Measurements from ENCODE around the gene APRT.

Gene APRT

DNA sequence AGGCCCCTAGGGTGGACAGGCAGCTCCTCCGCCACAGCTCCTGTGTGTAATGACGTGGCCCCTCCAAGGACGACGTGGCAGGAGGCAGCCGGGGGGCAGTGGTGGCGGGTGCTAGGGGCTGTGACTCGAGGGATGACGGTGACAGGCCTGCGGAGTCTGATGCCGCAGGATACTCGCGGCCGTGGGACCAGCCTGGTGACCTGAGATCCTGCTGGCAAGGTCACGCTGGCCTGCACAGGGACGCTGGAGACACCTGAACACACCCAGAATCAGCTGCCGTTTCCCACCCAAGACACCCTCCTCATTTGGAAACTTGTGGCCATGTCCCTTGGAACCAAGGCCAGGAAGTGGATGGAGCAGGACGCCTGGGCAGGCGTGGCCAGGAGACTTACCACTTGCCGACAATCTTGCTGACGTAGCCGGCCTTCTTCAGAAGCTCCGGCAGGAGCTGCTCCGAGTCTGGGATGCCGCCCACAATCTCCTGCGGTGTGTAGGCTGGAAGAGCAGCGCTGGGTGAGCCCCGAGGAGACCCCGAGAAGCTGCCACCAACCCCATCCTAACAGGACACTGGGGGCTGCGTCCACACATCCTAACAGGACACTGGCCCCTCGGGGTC lies 29.0 kb upstream of the APRT start:
- no peak overlapping the region for H3K27ac ChIP-seq
- TF ChIP-seq, protein P1, sequence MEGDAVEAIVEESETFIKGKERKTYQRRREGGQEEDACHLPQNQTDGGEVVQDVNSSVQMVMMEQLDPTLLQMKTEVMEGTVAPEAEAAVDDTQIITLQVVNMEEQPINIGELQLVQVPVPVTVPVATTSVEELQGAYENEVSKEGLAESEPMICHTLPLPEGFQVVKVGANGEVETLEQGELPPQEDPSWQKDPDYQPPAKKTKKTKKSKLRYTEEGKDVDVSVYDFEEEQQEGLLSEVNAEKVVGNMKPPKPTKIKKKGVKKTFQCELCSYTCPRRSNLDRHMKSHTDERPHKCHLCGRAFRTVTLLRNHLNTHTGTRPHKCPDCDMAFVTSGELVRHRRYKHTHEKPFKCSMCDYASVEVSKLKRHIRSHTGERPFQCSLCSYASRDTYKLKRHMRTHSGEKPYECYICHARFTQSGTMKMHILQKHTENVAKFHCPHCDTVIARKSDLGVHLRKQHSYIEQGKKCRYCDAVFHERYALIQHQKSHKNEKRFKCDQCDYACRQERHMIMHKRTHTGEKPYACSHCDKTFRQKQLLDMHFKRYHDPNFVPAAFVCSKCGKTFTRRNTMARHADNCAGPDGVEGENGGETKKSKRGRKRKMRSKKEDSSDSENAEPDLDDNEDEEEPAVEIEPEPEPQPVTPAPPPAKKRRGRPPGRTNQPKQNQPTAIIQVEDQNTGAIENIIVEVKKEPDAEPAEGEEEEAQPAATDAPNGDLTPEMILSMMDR (IDR thresholded peaks at IDR 0.05): no peak
- no peak for TF ChIP-seq ZFX (IDR thresholded peaks at IDR 0.05; ENCODE audit: borderline replicate concordance)

DNA sequence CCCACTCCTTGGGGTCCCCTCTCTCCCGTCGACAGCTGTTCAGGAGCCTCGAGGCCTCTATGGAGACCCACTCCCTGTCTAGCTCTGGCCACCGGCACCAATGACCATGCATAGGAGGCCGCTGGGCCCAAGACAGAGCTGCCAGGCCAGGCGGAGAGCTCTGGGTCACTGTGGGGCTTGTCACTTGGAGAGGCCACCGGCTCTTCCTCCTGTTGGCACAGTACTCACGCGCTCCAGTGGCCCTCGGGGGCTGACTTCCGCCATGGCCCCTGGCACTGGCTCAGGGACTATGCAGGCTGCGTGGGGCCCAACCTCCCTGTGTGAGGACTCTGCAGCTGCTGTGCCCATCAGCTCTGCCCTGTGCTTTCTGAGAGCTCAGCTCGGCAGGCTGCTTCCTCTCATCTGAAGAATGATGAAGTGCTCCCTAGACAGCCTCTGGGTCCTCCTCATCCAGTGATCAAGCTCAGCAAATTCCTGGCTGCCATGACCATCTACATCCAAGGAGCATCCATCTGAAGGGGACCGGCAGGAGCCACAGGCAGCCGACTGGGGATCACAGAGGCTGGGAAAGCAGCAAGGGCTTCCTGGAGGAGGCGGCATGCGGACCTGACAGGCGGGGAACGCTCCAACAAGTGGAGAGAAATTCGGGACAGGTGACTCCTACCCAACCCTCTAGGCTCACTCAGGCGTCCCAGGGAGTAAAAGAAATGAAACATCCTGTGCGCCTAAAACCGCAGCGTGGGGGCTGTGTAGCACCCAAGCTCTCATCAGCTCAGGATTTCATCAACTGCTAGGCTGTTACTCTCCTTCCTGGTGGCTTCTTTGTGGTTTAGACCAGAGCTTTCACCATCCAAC lies 28.2 kb upstream of the APRT start:
- H3K27ac ChIP-seq: no peak overlapping the region
- TF ChIP-seq, protein P1 (IDR thresholded peaks at IDR 0.05): no peak
- TF ChIP-seq ZFX (IDR thresholded peaks at IDR 0.05; ENCODE audit: borderline replicate concordance): no peak

DNA sequence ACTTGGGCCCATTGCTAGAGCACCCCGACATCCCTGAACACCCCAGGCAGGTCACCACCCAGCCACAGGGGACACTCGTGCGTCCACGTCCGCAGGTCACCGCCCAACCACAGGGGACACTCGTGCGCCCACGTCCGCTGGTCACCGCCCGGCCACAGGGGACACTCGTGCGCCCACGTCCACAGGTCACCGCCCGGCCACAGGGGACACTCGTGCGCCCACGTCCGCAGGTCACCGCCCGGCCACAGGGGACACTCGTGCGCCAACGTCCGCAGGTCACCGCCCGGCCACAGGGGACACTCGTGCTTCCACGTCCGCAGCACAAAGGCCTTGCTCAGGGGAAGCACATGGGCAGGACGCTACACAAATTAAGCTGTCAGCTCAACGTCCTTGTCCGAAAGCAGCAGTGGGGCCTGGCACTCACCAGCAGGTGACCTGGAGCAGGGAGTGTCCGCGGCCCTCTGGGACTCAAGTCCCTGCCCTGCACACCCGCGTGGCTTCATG lies 27.4 kb upstream of the APRT start:
- TF ChIP-seq ZFX (IDR thresholded peaks at IDR 0.05; ENCODE audit: borderline replicate concordance): no peak
- TF ChIP-seq, protein P1 (IDR thresholded peaks at IDR 0.05): peak; percentile 75
- H3K27ac ChIP-seq: no peak overlapping the region

DNA sequence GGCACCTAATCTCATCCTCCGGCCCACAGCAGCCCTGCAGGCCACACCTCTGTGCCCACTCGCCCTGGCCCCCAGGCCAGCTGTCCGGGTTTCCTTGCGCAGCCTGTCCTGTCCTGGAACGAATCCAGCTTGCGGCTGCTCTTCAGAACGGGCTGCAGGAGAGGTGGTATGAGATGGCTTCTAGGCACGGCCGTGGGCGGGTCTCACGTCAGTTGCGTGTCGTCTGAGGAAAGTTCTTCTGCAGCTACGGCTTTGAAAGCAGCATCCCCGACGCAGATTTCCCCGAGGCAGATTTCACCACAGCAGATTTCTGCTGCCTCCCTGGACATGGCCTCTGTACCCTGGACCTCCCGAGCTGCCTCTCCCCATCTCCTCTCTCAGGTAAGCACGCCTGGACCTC lies 26.8 kb upstream of the APRT start:
- TF ChIP-seq, protein P1 (IDR thresholded peaks at IDR 0.05): no peak
- no peak for TF ChIP-seq ZFX (IDR thresholded peaks at IDR 0.05; ENCODE audit: borderline replicate concordance)
- no peak overlapping the region for H3K27ac ChIP-seq

DNA sequence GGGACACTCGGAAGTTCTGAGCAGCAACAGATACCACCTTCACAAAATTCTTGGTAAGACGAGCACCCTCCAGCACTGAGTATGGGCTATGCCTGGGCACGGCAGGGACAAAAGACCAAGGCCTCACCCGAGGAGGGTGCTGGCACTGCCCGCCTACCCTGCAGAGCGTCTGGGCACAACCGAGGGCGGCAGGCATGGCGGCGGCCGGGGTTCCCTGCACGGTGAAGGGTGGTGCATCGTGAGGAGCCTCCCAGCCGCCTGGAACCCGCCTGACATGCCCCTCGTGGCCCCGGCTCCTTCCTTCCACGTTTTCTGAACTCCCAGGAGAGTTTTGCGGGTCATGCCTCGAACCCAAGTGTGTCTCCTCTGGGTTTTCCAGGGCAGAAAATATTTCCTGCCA lies 26.1 kb upstream of the APRT start:
- TF ChIP-seq ZFX (IDR thresholded peaks at IDR 0.05; ENCODE audit: borderline replicate concordance): no peak
- TF ChIP-seq, protein P1 (IDR thresholded peaks at IDR 0.05): no peak
- H3K27ac ChIP-seq: no peak overlapping the region

DNA sequence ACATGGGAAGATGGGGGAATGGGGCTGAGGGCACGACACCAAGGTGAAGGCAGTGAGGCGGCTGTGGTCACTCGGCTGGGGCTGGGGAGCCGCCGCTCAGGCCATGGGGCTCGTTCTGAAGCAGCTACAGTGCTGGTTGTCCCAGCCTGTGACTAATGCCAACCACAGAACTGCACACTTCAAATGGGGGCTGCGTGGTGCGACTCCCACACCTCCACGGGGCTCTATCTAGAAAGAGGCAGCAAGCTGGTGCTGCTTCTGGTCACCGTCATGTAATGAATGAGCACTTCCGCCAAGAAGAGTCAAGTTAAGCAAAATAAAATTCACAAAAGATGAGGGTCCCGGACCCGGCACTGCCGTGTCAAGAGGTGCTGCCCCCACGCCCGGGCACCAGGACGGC lies 25.1 kb upstream of the APRT start:
- TF ChIP-seq, protein P1 (IDR thresholded peaks at IDR 0.05): no peak
- TF ChIP-seq ZFX (IDR thresholded peaks at IDR 0.05; ENCODE audit: borderline replicate concordance): no peak
- no peak overlapping the region for H3K27ac ChIP-seq

DNA sequence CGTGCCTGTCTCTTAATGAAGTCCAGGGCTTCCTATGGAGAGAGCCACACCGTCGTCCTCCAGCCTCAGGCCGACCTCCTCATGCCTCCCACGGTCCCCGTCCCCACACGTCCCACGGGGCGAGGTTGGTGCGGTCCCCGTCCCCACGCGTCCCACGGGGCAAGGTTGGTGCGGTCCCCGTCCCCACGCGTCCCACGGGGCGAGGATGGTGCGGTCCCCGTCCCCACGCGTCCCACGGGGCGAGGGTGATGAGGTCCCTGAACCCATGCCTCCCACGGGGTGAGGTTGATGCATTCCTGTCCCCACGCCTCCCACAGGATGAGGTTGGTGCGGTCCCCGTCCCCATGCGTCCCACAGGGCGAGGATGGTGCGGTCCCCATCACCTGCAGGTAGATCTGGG lies 24.1 kb upstream of the APRT start:
- TF ChIP-seq, protein P1 (IDR thresholded peaks at IDR 0.05): no peak
- no peak for TF ChIP-seq ZFX (IDR thresholded peaks at IDR 0.05; ENCODE audit: borderline replicate concordance)
- H3K27ac ChIP-seq: no peak overlapping the region

Measured in 22Rv1 (cell line).